GM21737 (cell line): ENCODE results near the gene CFDP1.

Experiments used
- ATAC-seq: cut with Tn5 transposase; IDR thresholded peaks from one replicate; pipeline ENCODE4 v1.9.1; 2021; ENCODE audit warnings: mild to moderate bottlenecking, moderate library complexity; ENCODE audit not compliant: unreplicated experiment

CFDP1 gene

GRCh38 chr16:75377729-75378386, 55.4 kb downstream of the CFDP1 start:
- no peak for ATAC-seq

- ATAC-seq = no peak
Observed at GRCh38 chr16:75376475-75377161, 56.7 kb downstream of the CFDP1 start.

- no peak for ATAC-seq
Observed at GRCh38 chr16:75374388-75374787, 58.9 kb downstream of the CFDP1 start.

- ATAC-seq = no peak
Observed at GRCh38 chr16:75372236-75372856, 61.0 kb downstream of the CFDP1 start.

DNA sequence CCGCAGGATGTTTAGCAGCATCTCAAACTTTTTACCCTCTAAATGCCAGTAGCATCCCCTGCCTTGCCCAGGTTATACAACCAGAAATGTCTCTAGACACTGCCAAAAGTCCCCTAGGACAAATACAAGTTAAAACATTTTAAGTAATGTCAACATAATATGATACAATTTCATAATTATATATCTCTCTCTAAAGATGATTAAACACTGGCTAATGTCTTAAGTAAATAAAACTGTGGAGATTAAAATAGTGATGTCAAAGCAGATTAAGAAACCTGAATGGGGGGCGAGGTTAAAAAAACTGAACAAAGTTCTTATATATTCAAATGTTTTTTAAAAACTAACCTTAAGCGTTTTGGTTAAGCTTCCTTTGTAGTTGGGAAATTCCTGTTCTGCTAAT, 62.1 kb downstream of the CFDP1 start:
- ATAC-seq = no peak

GRCh38 chr16:75364286-75364791, 69.0 kb downstream of the CFDP1 start:
- ATAC-seq = no peak

DNA sequence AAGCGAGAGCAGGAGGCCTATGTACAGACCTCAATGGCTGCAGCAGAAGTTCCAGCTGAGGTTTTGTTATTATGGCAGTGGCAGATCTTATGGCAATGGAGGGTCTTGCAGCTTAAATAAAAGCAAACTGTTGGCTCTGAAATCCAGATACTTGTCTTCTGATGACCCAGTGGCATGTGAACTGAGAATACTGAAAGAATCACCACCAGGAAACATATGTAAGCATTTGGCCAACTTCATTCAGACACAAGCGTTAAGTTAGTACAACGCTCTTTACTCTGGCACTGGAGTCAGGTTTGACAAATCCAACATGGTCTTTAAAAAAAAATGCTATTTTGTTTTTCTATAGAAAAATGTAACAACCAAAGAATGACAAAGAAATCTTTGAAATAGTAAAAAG, 70.5 kb downstream of the CFDP1 start:
- no peak for ATAC-seq

DNA sequence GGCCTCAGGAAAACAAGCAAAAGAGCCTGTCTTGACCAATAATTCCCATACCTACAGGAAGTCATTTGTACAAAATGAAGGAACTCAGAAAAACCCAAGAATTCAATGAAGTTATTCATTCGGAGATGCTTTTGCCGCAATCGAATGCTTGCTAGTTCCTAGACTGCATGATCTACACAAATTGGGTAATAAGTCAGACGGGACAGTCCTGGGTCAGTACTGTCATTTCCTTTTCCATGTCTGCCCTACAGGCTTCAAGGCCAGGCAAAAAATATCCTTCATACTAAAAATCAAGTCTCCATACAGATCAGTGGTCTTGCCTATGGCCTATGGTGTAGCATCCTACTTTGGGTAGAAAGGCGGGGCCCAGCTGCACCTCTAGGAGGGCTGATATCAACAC, 71.4 kb downstream of the CFDP1 start:
- no peak for ATAC-seq

DNA sequence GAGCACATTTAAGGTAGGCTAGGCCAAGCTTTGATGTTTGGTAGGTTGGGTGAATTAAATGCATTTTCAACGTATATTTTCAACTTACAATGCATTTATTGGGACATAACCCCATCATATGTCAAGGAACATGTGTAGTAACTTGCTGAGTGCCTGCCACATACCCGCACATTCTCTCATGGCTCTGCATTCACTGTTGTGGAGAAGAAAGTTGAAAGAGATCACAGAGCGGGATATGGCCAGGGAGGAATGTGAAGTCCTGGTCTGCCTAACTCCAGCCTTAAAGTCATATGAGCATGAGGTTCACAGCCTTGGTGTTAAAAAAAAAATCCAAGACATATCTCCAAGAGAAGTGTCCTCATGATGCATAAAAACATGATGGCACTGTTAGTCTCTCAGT, 79.1 kb downstream of the CFDP1 start:
- ATAC-seq = no peak

DNA sequence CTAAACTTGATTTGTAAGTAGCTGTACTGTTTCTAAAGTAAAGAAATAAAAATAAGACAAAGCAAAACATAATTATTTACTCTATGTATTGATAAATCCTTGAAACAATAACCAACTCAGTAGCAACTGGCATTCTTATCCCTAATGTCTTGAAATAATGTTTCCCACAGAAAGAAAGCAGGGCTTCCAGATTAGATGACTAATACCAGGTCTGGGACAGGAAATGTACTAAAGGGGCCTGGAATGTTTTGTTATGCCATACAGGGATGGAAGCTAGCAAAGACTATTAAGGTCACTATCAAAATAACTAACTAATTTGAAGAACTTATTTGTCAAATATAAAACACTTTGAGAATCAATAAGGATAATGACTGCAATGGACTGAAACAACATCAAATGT, 82.1 kb downstream of the CFDP1 start:
- ATAC-seq = no peak

GRCh38 chr16:75345711-75346110, 87.6 kb downstream of the CFDP1 start:
- ATAC-seq = no peak

DNA sequence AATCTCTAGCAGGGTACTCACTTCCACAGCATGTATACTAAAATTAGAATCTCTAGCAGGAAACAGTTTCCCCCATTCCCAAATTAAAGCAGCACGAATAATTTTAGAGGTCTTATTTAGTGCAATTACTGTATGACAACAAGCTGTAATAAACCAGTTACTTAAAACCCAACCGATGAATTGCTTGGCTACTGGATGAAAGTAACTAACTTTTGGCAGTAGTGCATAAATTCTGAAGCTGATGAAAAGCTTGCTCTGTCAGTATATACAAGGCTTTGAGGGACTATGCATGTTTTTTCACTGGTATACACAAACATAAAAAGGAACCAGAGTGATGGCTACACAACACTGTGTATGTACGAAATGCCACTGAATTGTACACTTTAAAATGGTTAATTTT, 89.4 kb downstream of the CFDP1 start:
- no peak for ATAC-seq

GRCh38 chr16:75343286-75343685, 90.0 kb downstream of the CFDP1 start:
- ATAC-seq = no peak

DNA sequence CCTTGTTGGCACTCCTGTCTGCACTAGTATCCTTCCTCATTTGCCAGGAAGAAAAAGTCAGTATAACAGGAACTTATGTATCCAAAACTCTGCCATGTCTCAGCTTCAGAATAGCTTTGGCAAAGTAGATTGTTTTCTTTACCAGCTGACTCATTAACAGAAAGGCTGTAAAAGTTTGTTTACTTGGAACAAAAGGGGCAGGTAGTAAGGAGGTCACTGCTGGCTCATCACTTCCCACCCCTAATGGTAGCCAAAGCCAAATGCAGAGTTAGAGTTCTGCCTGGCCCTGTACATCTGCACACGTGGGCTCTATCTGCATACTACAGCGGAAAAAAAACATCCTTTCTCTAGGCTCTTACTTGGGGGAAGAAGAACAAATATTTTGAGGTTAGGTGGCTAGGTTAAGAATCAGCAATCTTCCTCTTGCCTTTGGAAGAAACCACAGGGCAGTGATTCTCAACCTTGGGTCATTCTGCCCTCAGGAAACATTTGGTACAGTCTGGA, 90.9 kb downstream of the CFDP1 start:
- no peak for ATAC-seq

- ATAC-seq = no peak
Observed at GRCh38 chr16:75341564-75342307, 91.6 kb downstream of the CFDP1 start.

- no peak for ATAC-seq
Observed at GRCh38 chr16:75340741-75341491, 92.4 kb downstream of the CFDP1 start.

DNA sequence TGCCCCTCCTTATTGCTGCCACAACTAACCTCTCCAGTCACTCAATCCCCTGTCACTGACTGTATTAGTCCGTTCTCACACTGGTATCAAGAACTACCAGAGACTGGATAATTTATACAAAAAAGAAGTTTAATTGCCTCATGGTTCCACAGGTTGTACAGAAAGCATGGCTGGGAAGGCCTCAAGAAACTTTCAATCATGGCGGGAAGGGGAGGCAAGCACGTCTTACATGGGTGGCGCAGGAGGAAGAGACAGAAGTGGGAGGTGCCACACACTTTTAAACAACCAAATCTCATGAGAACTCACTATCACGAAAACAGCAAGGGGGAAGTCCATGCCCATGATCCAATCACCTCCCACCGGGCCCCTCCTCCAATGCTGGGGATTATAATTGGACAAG, 95.9 kb downstream of the CFDP1 start:
- ATAC-seq = no peak

GRCh38 chr16:75336521-75336920, 96.8 kb downstream of the CFDP1 start:
- ATAC-seq = no peak

GRCh38 chr16:75333721-75334163, 99.6 kb downstream of the CFDP1 start:
- no peak for ATAC-seq

GRCh38 chr16:75329943-75330342, 103.4 kb downstream of the CFDP1 start:
- no peak for ATAC-seq
